Endothelial cell of umbilical vein (primary cell): ENCODE measurements around the gene LHX2. TPM values are rescaled to one million over a fixed set of nuclear protein-coding genes. Genes with fewer than 3 reads are reported as not detected.
A peak's percentile ranks its signal among the peaks of the same experiment; 100 is the strongest.

Experiments
- BruUV-seq: library from RNA; stranded (reverse); fragments of 400-500 nt; replicated peaks from 2 replicates; lab custom pipeline; 2021; lab: Mats Ljungman, UMichigan
- CTCF ChIA-PET: fragments of 300-600, 350-600 bp; sonication (Branson Sonifier 250); formaldehyde crosslinking; loops from one replicate; lab custom pipeline; 2021; ENCODE audit warnings: antibody characterized with exemption, inconsistent platforms; lab: Charles Lee
- POLR2A ChIA-PET: fragments of 300-600, 350-600 bp; sonication (Branson Sonifier 250); formaldehyde crosslinking; loops from one replicate; lab custom pipeline; 2021; ENCODE audit warnings: antibody characterized with exemption, inconsistent platforms; lab: Charles Lee
- DNase-seq: peaks from one replicate; pipeline ENCODE4 v3.0.0-alpha.2; 2011; ENCODE audit warnings: low read depth, low spot score
- FAIRE-seq: peaks from 2 replicates; lab custom pipeline; 2011; peaks lifted over from hg19 to GRCh38; lab: Jason Lieb, UNC
- H2AFZ ChIP-seq: 2 replicates; pipeline ENCODE4 v1.6.0; 2012; ENCODE audit warnings: low read depth, low read length, control low read depth, inconsistent platforms
- H3K27ac ChIP-seq: 2 replicates; pipeline ENCODE4 v1.5.1; 2011; ENCODE audit warnings: low read depth, mild to moderate bottlenecking, control low read depth, low read length, moderate library complexity; ENCODE audit not compliant: insufficient read depth
- H3K27me3 ChIP-seq, 2 experiments: 2 replicates each; pipeline versions ENCODE4 v1.6.0 to v1.6.1; 2011; ENCODE audit warnings: low read length in 2 of 2, mixed read lengths in 1 of 2; ENCODE audit not compliant: control insufficient read depth in 2 of 2, insufficient read depth in 2 of 2
- H3K36me3 ChIP-seq, 2 experiments: 2 replicates in 1 of 2; 3 replicates in 1 of 2; pipeline ENCODE4 v1.5.1; 2011; ENCODE audit warnings: low read length in 2 of 2, mild to moderate bottlenecking in 1 of 2, moderate library complexity in 1 of 2; ENCODE audit not compliant: control insufficient read depth in 2 of 2, insufficient read depth in 2 of 2; ENCODE audit errors: extremely low read depth in 1 of 2
- H3K4me1 ChIP-seq: 3 replicates; pipeline ENCODE4 v1.5.1; 2011; ENCODE audit warnings: mild to moderate bottlenecking, low read length; ENCODE audit not compliant: control insufficient read depth, insufficient read depth; ENCODE audit errors: extremely low read depth
- H3K4me2 ChIP-seq: 2 replicates; pipeline ENCODE4 v1.6.1; 2011; ENCODE audit warnings: low read length, control low read depth, mixed read lengths; ENCODE audit not compliant: insufficient read depth
- H3K4me3 ChIP-seq, 3 experiments: fragments of 200-600 bp in 1 of 3; sonication (generic), shearing (Covaris generic) in 1 of 3; replicated peaks in 1 of 3; 2 replicates each; pipeline ENCODE4 v1.5.1; 2011 to 2016; ENCODE audit warnings: control low read depth in 3 of 3, low read length in 3 of 3, mild to moderate bottlenecking in 2 of 3, inconsistent platforms in 1 of 3, low read depth in 1 of 3, moderate library complexity in 1 of 3; ENCODE audit not compliant: insufficient read depth in 1 of 3
- H3K79me2 ChIP-seq: 2 replicates; pipeline ENCODE4 v1.6.0; 2012; ENCODE audit warnings: low read length, inconsistent platforms; ENCODE audit not compliant: control insufficient read depth, insufficient read depth
- H3K9ac ChIP-seq: replicated peaks from 2 replicates; pipeline ENCODE3; 2011; ENCODE audit warnings: low read length, control low read depth; ENCODE audit not compliant: insufficient read depth; ENCODE audit errors: extremely low read depth
- H3K9me1 ChIP-seq: replicated peaks from 3 replicates; pipeline ENCODE4 v1.6.0; 2011; ENCODE audit warnings: mild to moderate bottlenecking, low read length; ENCODE audit not compliant: control insufficient read depth, insufficient read depth; ENCODE audit errors: extremely low read depth
- H3K9me3 ChIP-seq: replicated peaks from 2 replicates; pipeline ENCODE4 v1.5.1; 2012; ENCODE audit warnings: low read length, inconsistent platforms; ENCODE audit not compliant: control insufficient read depth, insufficient read depth
- H4K20me1 ChIP-seq: replicated peaks from 2 replicates; pipeline ENCODE3; 2011; ENCODE audit warnings: mild to moderate bottlenecking, low read length; ENCODE audit not compliant: control insufficient read depth, insufficient read depth; ENCODE audit errors: extremely low read depth
- EZH2 ChIP-seq: IDR thresholded peaks from 2 replicates; pipeline ENCODE4 v1.6.1; 2012; ENCODE audit warnings: borderline replicate concordance, low read depth, mild to moderate bottlenecking, moderate library complexity, low read length, inconsistent platforms; ENCODE audit not compliant: severe bottlenecking
- FOS ChIP-seq: IDR thresholded peaks from 2 replicates; pipeline ENCODE4 v1.6.1; 2011; ENCODE audit warnings: mild to moderate bottlenecking, low read length, moderate library complexity, borderline replicate concordance; ENCODE audit not compliant: insufficient read depth
- GATA2 ChIP-seq: IDR thresholded peaks from 2 replicates; pipeline ENCODE4 v1.7.0; 2011; ENCODE audit warnings: low read depth, mild to moderate bottlenecking, moderate library complexity, mixed read lengths, low read length; ENCODE audit not compliant: insufficient read length, insufficient read depth
- JUN ChIP-seq: IDR thresholded peaks from 2 replicates; pipeline ENCODE4 v1.6.1; 2011; ENCODE audit warnings: borderline replicate concordance, low read depth; ENCODE audit not compliant: insufficient read length, insufficient read depth
- MYC ChIP-seq: IDR thresholded peaks from one replicate; pipeline ENCODE4 v1.6.1; 2011; ENCODE audit warnings: mild to moderate bottlenecking, low read depth, low read length
- POLR2A ChIP-seq: IDR thresholded peaks from 2 replicates; pipeline ENCODE4 v1.6.1; 2012; ENCODE audit warnings: low read depth, mild to moderate bottlenecking, control low read depth, low read length
- POLR2AphosphoS5 ChIP-seq: IDR thresholded peaks from 2 replicates; pipeline ENCODE4 v1.6.1; 2012; ENCODE audit warnings: low read depth, mild to moderate bottlenecking, control low read depth, low read length, moderate library complexity; ENCODE audit not compliant: insufficient read depth
- dilution Hi-C: fragments of 300-500 bp; cut with MboI; formaldehyde crosslinking; loops from one replicate; pipeline ENCODE4 v1.15.0; 2019; ENCODE audit warnings: low sequenced_read_pairs; ENCODE audit not compliant: extremely low pct_ligation_motif_present
- intact Hi-C: fragments of 100-400 bp; cut with micrococcal nuclease; formaldehyde crosslinking; loops from one replicate; pipeline ENCODE4 v1.10.0; 2022
- polyA plus RNA-seq, 4 experiments: library from polyadenylated mRNA; depleted of rRNA in 3 of 4; stranded (reverse) in 3 of 4; unstranded in 1 of 4; fragments of >200 nt; gene quantifications; 2 replicates each; pipeline versions ENCODE4 v1.2.1 to v1.2.3, GENCODE V29; 2011 to 2012; ENCODE audit warnings: missing spikeins in 1 of 4
- total RNA-seq: library from RNA; stranded (reverse); gene quantifications from 2 replicates; pipeline ENCODE4 v1.2.3, GENCODE V29; 2021
- TF ChIP-seq, protein P1 (sequence below), 2 donors: IDR thresholded peaks; 1 replicate in 1 of 2; 2 replicates in 1 of 2; pipeline ENCODE4 v1.5.1; 2011; ENCODE audit warnings: low read length in 2 of 2, mild to moderate bottlenecking in 2 of 2, moderate library complexity in 2 of 2, control low read depth in 1 of 2, inconsistent platforms in 1 of 2, low read depth in 1 of 2; ENCODE audit not compliant: insufficient read depth in 1 of 2; ENCODE audit errors: extremely low read depth in 1 of 2
- TF ChIP-seq, protein P2 (sequence below): IDR thresholded peaks from 2 replicates; pipeline ENCODE4 v1.6.1; 2011; ENCODE audit not compliant: insufficient read depth, insufficient read length

Gene LHX2
- total and polyA plus RNA-seq, 2 donors (not counting 3 experiments of a cell fraction or from before 2014, with no cell fraction given), result not detected

- Histone ChIP-seq H3K9ac (no peak overlapping the region), H3K4me2 (peak overlapping the region; percentile 49), H3K36me3 (no peaks in the 10 kb centered on the region), H3K79me2 (no peaks in the 10 kb centered on the region), H3K27me3 (peaks cover 0 to 1% of the 10 kb centered on the region in 2 experiments), H3K4me3 (no peak overlapping the region), H3K9me1 (no peaks in the 10 kb centered on the region), H3K9me3 (no peaks in the 10 kb centered on the region), H4K20me1 (no peaks in the 10 kb centered on the region), H3K27ac (peak overlapping the region; percentile 47), H2AFZ (peak overlapping the region; percentile 2), H3K4me1 (peaks cover 22% of the 10 kb centered on the region)
- POLR2A ChIA-PET, result no interaction called here
- intact Hi-C loops, result loop anchor here (2.0 kb wide), 1 partner anchor 31 kb away; no protein-coding TSS in a partner anchor
- BruUV-seq, result no TSS peak
- dilution Hi-C loops, result no loop called here
- CTCF ChIA-PET, result interaction anchor here (1.4 to 1.9 kb wide), 2 partner anchors 37 to 534 kb away, joined by 5 to 7 read pairs; no protein-coding TSS in a partner anchor
- TF ChIP-seq EZH2 (no peak), POLR2AphosphoS5 (no peak)
- no peak for FAIRE-seq
- DNase-seq, result no peak
Observed at GRCh38 chr9:124077915-124078572, 66.5 kb downstream of the LHX2 start.

DNA sequence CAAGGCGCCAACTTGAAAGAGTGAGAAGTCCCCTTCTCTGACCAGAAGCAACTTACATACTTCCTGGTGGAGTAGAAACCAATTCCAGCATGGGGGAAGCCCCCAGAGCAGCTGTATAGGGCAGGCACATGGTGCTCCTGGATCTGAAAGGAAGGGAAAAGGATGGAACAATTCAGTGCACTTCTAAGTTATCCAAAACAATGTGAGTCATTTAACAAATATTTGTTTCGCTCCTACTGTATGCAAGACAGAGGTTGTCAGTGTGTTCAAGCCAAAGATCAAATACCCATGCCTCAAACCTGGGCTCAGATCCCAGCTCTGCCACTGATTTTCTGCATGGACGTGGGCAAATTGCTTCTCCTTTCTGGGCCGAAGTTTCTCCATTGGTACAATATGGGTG lies 67.1 kb downstream of the LHX2 start:
- BruUV-seq, result no TSS peak
- dilution Hi-C loops (no loop called here), intact Hi-C loops (loop anchor here (2.0 kb wide), 1 partner anchor 32 kb away; no protein-coding TSS in a partner anchor)
- FAIRE-seq, result peak; percentile 88
- ChIA-PET CTCF (interaction anchor here (1.4 to 1.9 kb wide), 2 partner anchors 38 to 534 kb away, joined by 5 to 7 read pairs; no protein-coding TSS in a partner anchor), POLR2A (interaction anchor here (0.5 kb wide), 1 partner anchor 375 kb away, joined by 3 read pairs; no protein-coding TSS in a partner anchor)
- Histone ChIP-seq H2AFZ (peak overlapping the region; percentile 2), H3K79me2 (no peaks in the 10 kb centered on the region), H3K9me1 (no peaks in the 10 kb centered on the region), H3K36me3 (no peaks in the 10 kb centered on the region), H3K9ac (peak overlapping the region; percentile 41), H3K27me3 (peaks cover 0 to 1% of the 10 kb centered on the region in 2 experiments), H3K4me3 (no peak overlapping the region), H4K20me1 (no peaks in the 10 kb centered on the region), H3K9me3 (no peaks in the 10 kb centered on the region), H3K4me2 (peak overlapping the region; percentile 71), H3K4me1 (peaks cover 22% of the 10 kb centered on the region), H3K27ac (peak overlapping the region; percentile 47)
- TF ChIP-seq FOS (peak; percentile 12), GATA2 (no peak), POLR2A (no peak), POLR2AphosphoS5 (no peak), MYC (peak; percentile 29), EZH2 (no peak), JUN (peak; percentile 49)
- TF ChIP-seq, protein P1, sequence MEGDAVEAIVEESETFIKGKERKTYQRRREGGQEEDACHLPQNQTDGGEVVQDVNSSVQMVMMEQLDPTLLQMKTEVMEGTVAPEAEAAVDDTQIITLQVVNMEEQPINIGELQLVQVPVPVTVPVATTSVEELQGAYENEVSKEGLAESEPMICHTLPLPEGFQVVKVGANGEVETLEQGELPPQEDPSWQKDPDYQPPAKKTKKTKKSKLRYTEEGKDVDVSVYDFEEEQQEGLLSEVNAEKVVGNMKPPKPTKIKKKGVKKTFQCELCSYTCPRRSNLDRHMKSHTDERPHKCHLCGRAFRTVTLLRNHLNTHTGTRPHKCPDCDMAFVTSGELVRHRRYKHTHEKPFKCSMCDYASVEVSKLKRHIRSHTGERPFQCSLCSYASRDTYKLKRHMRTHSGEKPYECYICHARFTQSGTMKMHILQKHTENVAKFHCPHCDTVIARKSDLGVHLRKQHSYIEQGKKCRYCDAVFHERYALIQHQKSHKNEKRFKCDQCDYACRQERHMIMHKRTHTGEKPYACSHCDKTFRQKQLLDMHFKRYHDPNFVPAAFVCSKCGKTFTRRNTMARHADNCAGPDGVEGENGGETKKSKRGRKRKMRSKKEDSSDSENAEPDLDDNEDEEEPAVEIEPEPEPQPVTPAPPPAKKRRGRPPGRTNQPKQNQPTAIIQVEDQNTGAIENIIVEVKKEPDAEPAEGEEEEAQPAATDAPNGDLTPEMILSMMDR (IDR thresholded peaks at IDR 0.05; ENCODE audit: extremely low read depth in 1 of 2, insufficient read depth in 1 of 2, low read depth in 1 of 2, low read length in 2 of 2), result no peak
- TF ChIP-seq, protein P2, sequence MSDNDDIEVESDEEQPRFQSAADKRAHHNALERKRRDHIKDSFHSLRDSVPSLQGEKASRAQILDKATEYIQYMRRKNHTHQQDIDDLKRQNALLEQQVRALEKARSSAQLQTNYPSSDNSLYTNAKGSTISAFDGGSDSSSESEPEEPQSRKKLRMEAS, result no peak
- peak; percentile 47 for DNase-seq
